ENCODE measurements around the gene FKBP1B.

The FKBP1B gene

GRCh38 chr2:24049485-24050021 lies at the start of gene FKBP1B:
Gene FKBP1B (plus strand): TSS chr2:24049741. CDS start chr2:24049850, 109 bp downstream.
- peak; percentile 61 for DNase-seq (ENCODE audit: low read depth)
- H3K4me3 ChIP-seq (ENCODE audit: control insufficient read depth, low read depth, low read length): peak within 1 kb of the TSS; percentile 68
- no peak for TF ChIP-seq CTCF (conservative IDR thresholded peaks at IDR 0.05; ENCODE audit: control insufficient read depth, insufficient read depth, low read depth, low read length)

GRCh38 chr2:24007693-24008092 lies 41.8 kb upstream of the FKBP1B start:
- DNase-seq (ENCODE audit: low read depth): no peak
- H3K4me3 ChIP-seq (ENCODE audit: control insufficient read depth, low read depth, low read length): no peak overlapping the region
- TF ChIP-seq CTCF (conservative IDR thresholded peaks at IDR 0.05; ENCODE audit: control insufficient read depth, insufficient read depth, low read depth, low read length): no peak

- no peak for DNase-seq (ENCODE audit: low read depth)
- TF ChIP-seq CTCF (conservative IDR thresholded peaks at IDR 0.05; ENCODE audit: control insufficient read depth, insufficient read depth, low read depth, low read length): no peak
- H3K4me3 ChIP-seq (ENCODE audit: control insufficient read depth, low read depth, low read length): no peak overlapping the region
Measured at GRCh38 chr2:24008672-24009366, 40.7 kb upstream of the FKBP1B start.

- TF ChIP-seq CTCF (conservative IDR thresholded peaks at IDR 0.05; ENCODE audit: control insufficient read depth, insufficient read depth, low read depth, low read length): no peak
- no peak for DNase-seq (ENCODE audit: low read depth)
- H3K4me3 ChIP-seq (ENCODE audit: control insufficient read depth, low read depth, low read length): peak overlapping the region; percentile 40
Measured at GRCh38 chr2:24009367-24009679, 40.2 kb upstream of the FKBP1B start.

- no peak for DNase-seq (ENCODE audit: low read depth)
- no peak for TF ChIP-seq CTCF (conservative IDR thresholded peaks at IDR 0.05; ENCODE audit: control insufficient read depth, insufficient read depth, low read depth, low read length)
- peak within 1 kb of the TSS; percentile 40 for H3K4me3 ChIP-seq (ENCODE audit: control insufficient read depth, low read depth, low read length)
Measured at GRCh38 chr2:24009680-24010476, 39.7 kb upstream of the FKBP1B start, which contains the start of gene MFSD2B. Gene MFSD2B (plus strand): TSS chr2:24010085. CDS start chr2:24010097, 12 bp downstream.

GRCh38 chr2:24010477-24011249 lies 38.9 kb upstream of the FKBP1B start:
- peak overlapping the region; percentile 40 for H3K4me3 ChIP-seq (ENCODE audit: control insufficient read depth, low read depth, low read length)
- no peak for TF ChIP-seq CTCF (conservative IDR thresholded peaks at IDR 0.05; ENCODE audit: control insufficient read depth, insufficient read depth, low read depth, low read length)

More at GRCh38 chr2:24010477-24011249, 38.9 kb upstream of the FKBP1B start:
- DNase-seq (ENCODE audit: low read depth): no peak

Measured in fibroblast of mammary gland (primary cell).